ENCODE data around the gene LRRC27.

GRCh38 chr10:132306343-132306685 is 25.7 kb upstream of the LRRC27 start:
- TF ChIP-seq, protein P1, sequence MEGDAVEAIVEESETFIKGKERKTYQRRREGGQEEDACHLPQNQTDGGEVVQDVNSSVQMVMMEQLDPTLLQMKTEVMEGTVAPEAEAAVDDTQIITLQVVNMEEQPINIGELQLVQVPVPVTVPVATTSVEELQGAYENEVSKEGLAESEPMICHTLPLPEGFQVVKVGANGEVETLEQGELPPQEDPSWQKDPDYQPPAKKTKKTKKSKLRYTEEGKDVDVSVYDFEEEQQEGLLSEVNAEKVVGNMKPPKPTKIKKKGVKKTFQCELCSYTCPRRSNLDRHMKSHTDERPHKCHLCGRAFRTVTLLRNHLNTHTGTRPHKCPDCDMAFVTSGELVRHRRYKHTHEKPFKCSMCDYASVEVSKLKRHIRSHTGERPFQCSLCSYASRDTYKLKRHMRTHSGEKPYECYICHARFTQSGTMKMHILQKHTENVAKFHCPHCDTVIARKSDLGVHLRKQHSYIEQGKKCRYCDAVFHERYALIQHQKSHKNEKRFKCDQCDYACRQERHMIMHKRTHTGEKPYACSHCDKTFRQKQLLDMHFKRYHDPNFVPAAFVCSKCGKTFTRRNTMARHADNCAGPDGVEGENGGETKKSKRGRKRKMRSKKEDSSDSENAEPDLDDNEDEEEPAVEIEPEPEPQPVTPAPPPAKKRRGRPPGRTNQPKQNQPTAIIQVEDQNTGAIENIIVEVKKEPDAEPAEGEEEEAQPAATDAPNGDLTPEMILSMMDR (IDR thresholded peaks at IDR 0.05; ENCODE audit: low read depth, low read length), result no peak
- TF ChIP-seq EZH2phosphoT487 (IDR thresholded peaks at IDR 0.05; ENCODE audit: low read depth), result no peak

Measured in OCI-LY3 (cell line).